Upper lobe of left lung (tissue), 4 donors: ENCODE data around the gene SEMA6A.

ENCODE experiments used
- CTCF ChIP-seq, 6 experiments: fragments of 450-650 bp in 4 of 6; fragments of 200-600 bp in 2 of 6; sonication (generic) in 2 of 6; IDR thresholded peaks; one replicate each; pipeline ENCODE4 v1.5.1; 2016 to 2019; ENCODE audit warnings: antibody characterized with exemption in 6 of 6
- EP300 ChIP-seq, 4 donors: sonication (generic); formaldehyde crosslinking; IDR thresholded peaks; one replicate each; pipeline ENCODE4 v1.5.1; 2017; ENCODE audit warnings: antibody characterized with exemption in 4 of 4, control low read depth in 2 of 4
- POLR2A ChIP-seq, 4 donors: fragments of 450-650 bp; IDR thresholded peaks; one replicate each; pipeline ENCODE4 v1.5.1; 2016 to 2017; ENCODE audit warnings: antibody characterized with exemption in 4 of 4, mild to moderate bottlenecking in 2 of 4
- POLR2AphosphoS5 ChIP-seq, 2 donors: sonication (generic); formaldehyde crosslinking; IDR thresholded peaks; one replicate each; pipeline ENCODE4 v1.5.1; 2017; ENCODE audit warnings: antibody characterized with exemption in 2 of 2

GRCh38 chr5:116507941-116508655 lies 66.5 kb downstream of the SEMA6A start:
- TF ChIP-seq CTCF (IDR thresholded peaks at IDR 0.05) (no peak), POLR2AphosphoS5 (IDR thresholded peaks at IDR 0.05) (no peak), POLR2A (IDR thresholded peaks at IDR 0.05) (no peak), EP300 (IDR thresholded peaks at IDR 0.05) (no peak)
